CD4-positive, alpha-beta T cell treated with Interleukin-17A for 1 hour (primary cell): ENCODE results near the gene LPAR6.

Experiments
- DNase-seq: peaks from one replicate; pipeline ENCODE4 v3.0.0-alpha.2; 2020

The LPAR6 gene

DNA sequence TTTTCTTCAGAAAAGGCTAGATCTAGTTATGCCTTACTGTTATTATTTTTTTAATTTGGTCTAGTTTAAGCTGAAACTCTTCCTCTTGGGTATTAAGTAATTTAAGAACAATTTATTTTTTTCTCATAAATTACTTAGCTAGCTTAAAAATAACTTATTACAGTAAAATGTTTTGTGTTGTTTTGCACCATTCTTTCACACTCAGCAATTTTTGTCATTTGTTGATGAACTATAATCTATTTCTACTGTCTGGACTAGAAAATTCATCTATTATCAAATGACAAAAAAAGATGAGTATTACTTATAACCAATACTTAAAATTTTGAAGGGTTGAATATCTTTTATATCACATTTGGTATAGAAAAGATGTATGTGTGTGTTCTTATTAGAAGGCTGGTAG, 1.6 kb upstream of the LPAR6 start:
- DNase-seq = no peak

DNA sequence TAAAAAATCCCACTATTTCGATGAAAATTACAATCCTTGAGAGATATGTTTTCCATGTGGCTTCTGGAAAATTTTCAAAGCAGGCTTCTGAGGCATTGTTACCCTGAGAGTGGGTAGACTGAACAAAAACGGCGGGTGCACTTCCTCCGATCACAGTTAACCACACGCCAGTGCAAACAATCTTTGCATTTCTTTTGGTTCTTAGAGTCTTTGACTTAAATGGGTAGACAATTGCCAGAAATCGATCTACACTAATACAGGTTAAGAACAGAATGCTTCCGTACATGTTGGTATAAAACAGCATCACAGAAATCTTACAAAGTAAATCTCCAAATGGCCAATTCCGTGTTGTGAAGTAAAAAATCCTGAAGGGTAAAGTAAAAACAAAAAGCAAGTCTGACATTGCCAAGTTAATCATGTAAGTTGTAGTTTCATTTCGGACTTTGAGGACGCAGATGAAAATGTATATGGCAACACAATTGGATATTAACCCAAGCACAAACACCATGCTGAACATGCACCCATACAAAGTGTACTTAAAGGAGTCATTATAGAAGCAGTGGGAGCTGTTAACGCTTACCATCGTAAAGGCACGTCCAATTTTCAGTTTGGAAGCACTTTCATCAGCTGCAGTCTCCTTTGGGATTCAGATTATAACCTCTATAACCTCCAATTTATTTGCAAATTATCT, 927 bp downstream of the LPAR6 start:
- DNase-seq = peak; percentile 60

GRCh38 chr13:48411147-48411794, 1.6 kb downstream of the LPAR6 start:
- DNase-seq = no peak

DNA sequence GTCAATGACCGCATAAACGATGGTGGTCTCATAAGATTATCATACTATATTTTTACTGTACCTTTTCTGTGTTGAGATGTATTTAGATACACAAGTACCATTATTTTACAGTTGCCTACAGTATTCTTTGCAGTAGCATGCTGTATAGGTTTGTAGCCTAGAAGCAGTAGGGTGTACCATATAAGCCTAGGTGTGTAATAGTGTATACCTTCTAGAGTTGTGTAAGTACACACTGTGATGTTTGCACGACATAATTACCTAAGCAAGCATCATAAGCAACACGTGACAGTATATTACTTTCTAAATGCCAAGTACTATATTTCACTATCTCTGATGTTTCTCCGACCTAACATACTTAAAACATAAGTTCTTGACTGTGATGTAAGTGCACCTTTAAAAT, 2.7 kb downstream of the LPAR6 start:
- peak; percentile 58 for DNase-seq

DNA sequence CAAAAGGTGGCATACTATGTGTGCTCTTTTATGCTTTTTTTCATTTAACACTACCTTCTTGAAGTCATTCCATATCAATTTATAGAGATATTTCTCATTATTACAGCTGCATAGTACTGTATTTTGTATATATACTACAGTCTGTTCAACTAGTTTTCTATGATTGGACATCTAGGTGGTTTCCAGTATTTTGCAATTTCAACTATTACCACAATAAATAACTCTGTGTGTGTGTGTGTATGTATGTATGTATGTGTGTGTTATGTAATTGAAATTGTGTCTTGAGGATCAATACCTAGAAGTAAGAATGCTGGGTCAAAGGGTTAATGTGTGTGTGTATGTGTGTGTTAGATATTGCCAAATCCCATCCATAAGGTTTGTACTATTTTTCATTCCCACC, 7.0 kb downstream of the LPAR6 start:
- peak; percentile 59 for DNase-seq

DNA sequence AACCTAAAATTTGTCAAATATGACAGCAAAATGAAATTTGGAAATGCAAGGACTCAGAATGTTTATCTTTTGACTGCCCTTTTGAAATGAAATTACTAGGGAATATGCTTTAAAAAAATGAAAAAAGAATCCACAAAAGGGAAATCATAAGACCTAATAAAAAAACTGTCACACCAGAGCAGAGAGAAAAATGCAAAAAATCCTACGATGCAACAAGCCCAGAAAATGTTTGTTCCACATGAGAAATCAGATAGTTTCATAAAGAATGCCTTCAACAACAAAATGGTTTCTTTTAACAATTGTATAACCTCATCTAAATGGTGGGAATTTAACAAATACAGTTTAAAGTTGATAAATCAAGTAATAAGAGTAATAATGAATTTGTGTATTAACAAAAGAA, 8.0 kb downstream of the LPAR6 start:
- DNase-seq = no peak

- DNase-seq = no peak
Measured at GRCh38 chr13:48403913-48404312, 9.0 kb downstream of the LPAR6 start.

DNA sequence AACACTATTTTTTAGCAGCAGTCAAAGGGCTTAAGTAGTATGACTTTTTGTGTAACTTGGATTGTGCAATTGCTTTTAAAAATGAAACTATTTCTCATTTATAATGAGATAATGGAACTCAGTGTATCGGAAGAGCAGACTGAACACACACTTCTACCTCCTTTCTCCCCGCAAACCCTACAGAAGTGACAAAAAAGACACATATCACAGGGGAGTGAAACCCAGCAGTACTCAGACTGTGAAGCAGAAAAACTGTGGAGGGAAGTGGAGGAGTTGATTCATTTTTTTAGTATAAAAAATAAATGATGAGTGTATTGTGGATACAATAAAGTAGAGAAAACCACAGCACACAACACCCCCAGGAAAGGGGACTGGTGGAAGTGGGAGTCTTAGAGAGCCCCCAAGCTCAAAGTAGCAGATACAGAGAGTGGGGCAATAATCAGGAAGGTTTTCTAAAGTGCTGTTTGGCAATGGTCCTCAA, 9.7 kb downstream of the LPAR6 start:
- peak; percentile 64 for DNase-seq

DNA sequence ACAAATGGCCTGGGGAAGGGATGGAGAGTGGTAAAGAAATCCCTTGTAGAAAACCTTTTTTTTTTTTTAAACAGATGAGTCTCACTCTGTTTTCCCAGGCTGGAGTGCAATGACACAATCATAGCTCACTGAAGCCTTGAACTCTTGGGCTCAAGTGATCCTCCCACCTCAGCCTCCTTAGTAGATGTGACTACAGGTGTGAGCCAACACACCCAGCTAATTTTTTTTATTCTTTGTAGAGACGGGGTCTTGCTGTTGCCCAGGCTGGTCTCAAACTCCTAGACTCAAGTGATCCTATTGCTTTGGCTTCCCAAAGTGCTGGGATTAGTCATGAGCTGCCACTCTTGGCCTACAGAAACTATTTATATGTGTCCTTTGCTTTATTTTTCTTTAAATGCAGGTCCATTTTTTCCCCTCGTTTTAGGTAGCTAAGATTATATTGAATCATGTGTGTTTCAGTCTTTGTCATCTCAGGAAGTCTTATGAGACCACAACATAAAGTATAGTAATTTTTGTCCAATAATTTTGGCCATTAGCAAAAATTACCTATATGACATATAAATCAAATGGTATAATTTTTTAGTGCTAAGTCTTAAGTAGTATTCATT, 10.5 kb downstream of the LPAR6 start:
- no peak for DNase-seq

GRCh38 chr13:48401480-48401879, 11.4 kb downstream of the LPAR6 start:
- peak; percentile 53 for DNase-seq

GRCh38 chr13:48400850-48401291, 12.0 kb downstream of the LPAR6 start:
- peak; percentile 42 for DNase-seq

GRCh38 chr13:48400090-48400694, 12.7 kb downstream of the LPAR6 start:
- DNase-seq = no peak

DNA sequence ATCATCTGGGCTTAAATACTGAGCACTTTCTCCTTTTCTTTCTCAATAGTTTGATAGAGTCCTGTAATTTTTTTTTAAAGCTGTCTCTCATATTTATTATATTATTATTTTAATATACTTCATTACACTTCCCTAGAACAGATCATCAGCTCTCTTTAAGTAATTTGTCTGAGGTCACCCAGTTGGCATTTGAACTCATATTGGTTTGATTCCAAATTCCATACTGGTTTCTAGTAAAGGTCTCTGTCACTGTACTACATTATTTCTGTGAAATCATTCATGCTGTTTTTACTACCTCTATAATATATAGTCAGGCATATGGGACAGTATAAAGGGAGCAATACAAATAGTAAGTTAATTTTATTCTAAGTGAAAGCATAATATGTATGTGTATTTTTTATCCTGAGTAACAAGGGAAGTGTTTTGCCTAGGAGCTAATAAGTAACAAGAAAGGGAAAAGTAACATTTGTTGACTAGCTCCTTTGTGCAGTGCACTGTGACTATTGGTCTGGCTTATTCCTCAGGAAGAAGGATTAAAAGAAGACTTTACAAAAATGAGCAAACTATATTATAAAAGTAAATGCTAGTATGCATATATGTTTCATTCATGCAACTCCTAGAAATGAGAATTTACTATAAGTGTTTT, 14.3 kb downstream of the LPAR6 start:
- no peak for DNase-seq

DNA sequence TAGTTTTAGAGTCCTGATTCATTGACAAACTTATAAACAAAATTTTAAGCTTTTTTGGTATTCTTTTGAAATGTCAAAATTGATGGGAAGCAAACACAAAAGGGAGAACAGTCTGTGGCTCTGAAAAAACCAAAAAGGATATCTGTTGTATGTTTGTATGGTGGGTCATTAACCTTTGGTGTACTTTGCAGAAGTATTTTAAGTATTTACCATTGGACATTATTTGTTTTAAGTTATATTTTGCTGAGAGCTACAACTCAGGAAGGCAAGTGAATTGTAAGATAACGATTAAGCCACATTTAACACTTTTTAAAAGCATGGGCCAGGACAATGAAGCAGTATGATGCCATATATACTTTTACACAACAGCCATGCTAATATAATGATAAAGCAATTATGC, 15.2 kb downstream of the LPAR6 start:
- no peak for DNase-seq

GRCh38 chr13:48393698-48394085, 19.2 kb downstream of the LPAR6 start:
- no peak for DNase-seq

DNA sequence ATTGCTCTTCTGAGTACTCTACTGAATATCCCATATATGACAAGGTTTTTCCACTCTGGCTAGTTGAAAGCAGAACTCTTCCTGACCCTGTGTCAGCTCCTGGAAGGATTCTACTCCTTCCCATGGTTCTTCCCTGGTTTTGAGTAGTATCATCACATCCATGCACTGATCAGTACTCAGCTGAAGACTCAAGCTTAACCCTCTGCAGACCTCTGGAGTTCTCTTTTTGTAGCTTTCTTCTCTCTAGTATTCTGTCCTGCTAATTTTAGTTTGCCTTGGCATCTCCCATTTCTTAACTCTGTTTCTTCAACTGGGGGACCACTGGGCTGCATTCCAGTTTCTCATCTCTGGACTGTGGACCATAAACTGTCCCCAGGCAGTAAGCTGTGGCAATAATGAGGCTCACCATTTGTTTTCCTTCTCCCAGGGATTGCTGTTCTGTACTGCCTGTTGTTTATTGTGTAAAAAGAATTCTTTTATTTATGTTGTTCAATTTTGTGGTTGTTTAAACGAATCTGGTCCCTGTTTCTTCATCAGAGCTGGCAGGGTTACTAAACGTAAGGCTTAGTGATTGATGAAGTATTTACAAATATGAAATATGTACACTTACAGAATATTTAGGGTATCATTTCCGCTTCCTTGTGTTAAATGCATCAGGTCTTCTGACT, 19.7 kb downstream of the LPAR6 start:
- DNase-seq = no peak

- no peak for DNase-seq
Measured at GRCh38 chr13:48391257-48391656, 21.7 kb downstream of the LPAR6 start.

- no peak for DNase-seq
Measured at GRCh38 chr13:48386816-48387215, 26.1 kb downstream of the LPAR6 start.

DNA sequence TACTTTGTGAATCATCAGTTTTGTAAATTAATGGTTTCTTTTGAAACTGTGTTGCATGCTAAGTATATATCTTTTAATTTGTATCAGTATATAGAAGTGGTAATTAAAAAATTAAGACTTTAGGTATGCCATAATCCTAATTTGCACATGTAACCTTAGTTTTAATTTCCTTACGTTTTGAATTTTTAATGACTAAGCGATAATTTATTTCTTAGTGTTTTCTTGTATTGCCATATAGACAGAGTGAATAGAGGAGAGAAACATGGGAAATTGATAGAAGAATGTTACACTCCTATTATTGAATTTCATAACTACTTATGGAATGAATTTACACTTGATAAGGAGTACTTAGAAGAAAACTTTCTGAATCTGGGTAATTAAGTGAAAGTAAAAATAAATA, 29.5 kb downstream of the LPAR6 start:
- DNase-seq = no peak

DNA sequence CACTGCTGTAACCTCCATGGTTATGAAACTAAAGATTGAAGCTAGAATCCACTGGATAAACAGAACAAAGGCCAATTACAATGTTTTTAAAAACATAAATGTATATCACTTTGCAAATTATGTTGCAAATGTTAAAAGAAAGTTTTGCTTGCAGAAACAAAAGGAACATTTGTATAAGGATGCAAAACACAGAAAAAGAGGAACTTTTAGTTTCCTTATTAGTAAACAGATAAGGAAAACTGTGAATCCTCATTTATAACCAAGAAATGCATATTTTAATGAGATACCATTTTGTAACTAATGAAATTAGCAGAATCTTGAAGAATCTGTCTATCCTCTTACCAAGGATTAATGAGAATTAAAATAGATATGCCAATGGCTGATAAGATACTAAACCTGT, 32.3 kb downstream of the LPAR6 start:
- no peak for DNase-seq

GRCh38 chr13:48377857-48378256, 35.1 kb downstream of the LPAR6 start:
- no peak for DNase-seq

GRCh38 chr13:48370815-48371214, 42.1 kb downstream of the LPAR6 start:
- DNase-seq = no peak

GRCh38 chr13:48369988-48370387, 42.9 kb downstream of the LPAR6 start:
- DNase-seq = no peak
